Measurements from ENCODE around the gene WDPCP. TPM values are rescaled to one million over a fixed set of nuclear protein-coding genes. Genes with fewer than 3 reads are reported as not detected.

The WDPCP gene
- total and polyA plus RNA-seq, 2 of the 13 experiments (the other 11 are each of a cell fraction or from before 2014, with no cell fraction given), result 2.9 to 5.2 TPM

DNA sequence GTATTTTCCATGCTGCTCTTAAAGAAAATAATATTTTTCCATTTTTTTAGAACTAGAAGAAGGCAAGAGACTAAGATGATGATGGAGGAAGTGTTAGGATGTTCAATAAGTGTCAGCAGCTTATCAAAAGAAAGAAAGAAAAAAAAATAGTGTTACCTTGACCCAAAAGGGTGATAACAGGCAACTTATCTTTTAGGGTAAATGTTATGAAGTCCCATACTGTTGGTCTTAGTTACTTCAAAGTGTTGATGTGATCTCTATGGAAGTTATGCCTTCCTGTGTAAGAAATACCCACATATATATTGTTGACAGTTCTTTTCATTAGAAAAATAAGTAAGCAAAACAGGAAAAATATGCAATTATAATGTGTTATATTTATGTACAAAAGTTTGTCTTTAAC lies 394.1 kb downstream of the WDPCP start (continued):
- TF ChIP-seq REPIN1 (CRISPR knock-in tag; IDR thresholded peaks at IDR 0.05; ENCODE audit: borderline replicate concordance, low read depth), result no peak
- TF ChIP-seq, protein P1, sequence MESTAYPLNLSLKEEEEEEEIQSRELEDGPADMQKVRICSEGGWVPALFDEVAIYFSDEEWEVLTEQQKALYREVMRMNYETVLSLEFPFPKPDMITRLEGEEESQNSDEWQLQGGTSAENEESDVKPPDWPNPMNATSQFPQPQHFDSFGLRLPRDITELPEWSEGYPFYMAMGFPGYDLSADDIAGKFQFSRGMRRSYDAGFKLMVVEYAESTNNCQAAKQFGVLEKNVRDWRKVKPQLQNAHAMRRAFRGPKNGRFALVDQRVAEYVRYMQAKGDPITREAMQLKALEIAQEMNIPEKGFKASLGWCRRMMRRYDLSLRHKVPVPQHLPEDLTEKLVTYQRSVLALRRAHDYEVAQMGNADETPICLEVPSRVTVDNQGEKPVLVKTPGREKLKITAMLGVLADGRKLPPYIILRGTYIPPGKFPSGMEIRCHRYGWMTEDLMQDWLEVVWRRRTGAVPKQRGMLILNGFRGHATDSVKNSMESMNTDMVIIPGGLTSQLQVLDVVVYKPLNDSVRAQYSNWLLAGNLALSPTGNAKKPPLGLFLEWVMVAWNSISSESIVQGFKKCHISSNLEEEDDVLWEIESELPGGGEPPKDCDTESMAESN (CRISPR knock-in tag; conservative IDR thresholded peaks at IDR 0.05), result no peak
- no peak for TF ChIP-seq RFX1 (IDR thresholded peaks at IDR 0.05)
- TF ChIP-seq GATAD1 (CRISPR knock-in tag; IDR thresholded peaks at IDR 0.05), result peak; percentile 48; the same call in 1 of the 2 replicates
- TF ChIP-seq ZNF83 (CRISPR knock-in tag; IDR thresholded peaks at IDR 0.05; ENCODE audit: borderline replicate concordance), result no peak
- TF ChIP-seq FOXP1 (IDR thresholded peaks at IDR 0.05), result no peak
- TF ChIP-seq FOXP1 (CRISPR knock-in tag; IDR thresholded peaks at IDR 0.05), result peak; percentile 96
- TF ChIP-seq SOX6 (IDR thresholded peaks at IDR 0.05), result no peak
- peak; percentile 73; the same call in 1 of the 2 replicates for TF ChIP-seq SOX6 (CRISPR knock-in tag; IDR thresholded peaks at IDR 0.05)
- TF ChIP-seq ZNF552 (CRISPR knock-in tag; IDR thresholded peaks at IDR 0.05; ENCODE audit: borderline replicate concordance), result no peak
- peak; percentile 40; the same call in 1 of the 2 replicates for TF ChIP-seq SOX13 (IDR thresholded peaks at IDR 0.05)
- TF ChIP-seq SOX13 (CRISPR knock-in tag; conservative IDR thresholded peaks at IDR 0.05 in 1 of 2, IDR thresholded peaks at IDR 0.05 in 1 of 2), result peak in 1 of 2 experiments; percentile 94; a peak in 2 of 4 replicates
- no peak for TF ChIP-seq ARNT (IDR thresholded peaks at IDR 0.05)
- TF ChIP-seq ZNF496 (CRISPR knock-in tag; IDR thresholded peaks at IDR 0.05; ENCODE audit: insufficient replicate concordance), result no peak
- TF ChIP-seq, protein P2, sequence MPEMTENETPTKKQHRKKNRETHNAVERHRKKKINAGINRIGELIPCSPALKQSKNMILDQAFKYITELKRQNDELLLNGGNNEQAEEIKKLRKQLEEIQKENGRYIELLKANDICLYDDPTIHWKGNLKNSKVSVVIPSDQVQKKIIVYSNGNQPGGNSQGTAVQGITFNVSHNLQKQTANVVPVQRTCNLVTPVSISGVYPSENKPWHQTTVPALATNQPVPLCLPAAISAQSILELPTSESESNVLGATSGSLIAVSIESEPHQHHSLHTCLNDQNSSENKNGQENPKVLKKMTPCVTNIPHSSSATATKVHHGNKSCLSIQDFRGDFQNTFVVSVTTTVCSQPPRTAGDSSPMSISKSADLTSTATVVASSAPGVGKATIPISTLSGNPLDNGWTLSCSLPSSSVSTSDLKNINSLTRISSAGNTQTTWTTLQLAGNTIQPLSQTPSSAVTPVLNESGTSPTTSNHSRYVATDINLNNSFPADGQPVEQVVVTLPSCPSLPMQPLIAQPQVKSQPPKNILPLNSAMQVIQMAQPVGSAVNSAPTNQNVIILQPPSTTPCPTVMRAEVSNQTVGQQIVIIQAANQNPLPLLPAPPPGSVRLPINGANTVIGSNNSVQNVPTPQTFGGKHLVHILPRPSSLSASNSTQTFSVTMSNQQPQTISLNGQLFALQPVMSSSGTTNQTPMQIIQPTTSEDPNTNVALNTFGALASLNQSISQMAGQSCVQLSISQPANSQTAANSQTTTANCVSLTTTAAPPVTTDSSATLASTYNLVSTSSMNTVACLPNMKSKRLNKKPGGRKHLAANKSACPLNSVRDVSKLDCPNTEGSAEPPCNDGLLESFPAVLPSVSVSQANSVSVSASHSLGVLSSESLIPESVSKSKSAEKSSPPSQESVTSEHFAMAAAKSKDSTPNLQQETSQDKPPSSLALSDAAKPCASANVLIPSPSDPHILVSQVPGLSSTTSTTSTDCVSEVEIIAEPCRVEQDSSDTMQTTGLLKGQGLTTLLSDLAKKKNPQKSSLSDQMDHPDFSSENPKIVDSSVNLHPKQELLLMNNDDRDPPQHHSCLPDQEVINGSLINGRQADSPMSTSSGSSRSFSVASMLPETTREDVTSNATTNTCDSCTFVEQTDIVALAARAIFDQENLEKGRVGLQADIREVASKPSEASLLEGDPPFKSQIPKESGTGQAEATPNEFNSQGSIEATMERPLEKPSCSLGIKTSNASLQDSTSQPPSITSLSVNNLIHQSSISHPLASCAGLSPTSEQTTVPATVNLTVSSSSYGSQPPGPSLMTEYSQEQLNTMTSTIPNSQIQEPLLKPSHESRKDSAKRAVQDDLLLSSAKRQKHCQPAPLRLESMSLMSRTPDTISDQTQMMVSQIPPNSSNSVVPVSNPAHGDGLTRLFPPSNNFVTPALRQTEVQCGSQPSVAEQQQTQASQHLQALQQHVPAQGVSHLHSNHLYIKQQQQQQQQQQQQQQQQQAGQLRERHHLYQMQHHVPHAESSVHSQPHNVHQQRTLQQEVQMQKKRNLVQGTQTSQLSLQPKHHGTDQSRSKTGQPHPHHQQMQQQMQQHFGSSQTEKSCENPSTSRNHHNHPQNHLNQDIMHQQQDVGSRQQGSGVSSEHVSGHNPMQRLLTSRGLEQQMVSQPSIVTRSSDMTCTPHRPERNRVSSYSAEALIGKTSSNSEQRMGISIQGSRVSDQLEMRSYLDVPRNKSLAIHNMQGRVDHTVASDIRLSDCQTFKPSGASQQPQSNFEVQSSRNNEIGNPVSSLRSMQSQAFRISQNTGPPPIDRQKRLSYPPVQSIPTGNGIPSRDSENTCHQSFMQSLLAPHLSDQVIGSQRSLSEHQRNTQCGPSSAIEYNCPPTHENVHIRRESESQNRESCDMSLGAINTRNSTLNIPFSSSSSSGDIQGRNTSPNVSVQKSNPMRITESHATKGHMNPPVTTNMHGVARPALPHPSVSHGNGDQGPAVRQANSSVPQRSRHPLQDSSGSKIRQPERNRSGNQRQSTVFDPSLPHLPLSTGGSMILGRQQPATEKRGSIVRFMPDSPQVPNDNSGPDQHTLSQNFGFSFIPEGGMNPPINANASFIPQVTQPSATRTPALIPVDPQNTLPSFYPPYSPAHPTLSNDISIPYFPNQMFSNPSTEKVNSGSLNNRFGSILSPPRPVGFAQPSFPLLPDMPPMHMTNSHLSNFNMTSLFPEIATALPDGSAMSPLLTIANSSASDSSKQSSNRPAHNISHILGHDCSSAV (CRISPR knock-in tag; IDR thresholded peaks at IDR 0.05; ENCODE audit: borderline replicate concordance), result no peak
- no peak for TF ChIP-seq ZNF430 (CRISPR knock-in tag; IDR thresholded peaks at IDR 0.05)
- TF ChIP-seq KLF11 (CRISPR knock-in tag; IDR thresholded peaks at IDR 0.05), result no peak
- TF ChIP-seq, protein P3, sequence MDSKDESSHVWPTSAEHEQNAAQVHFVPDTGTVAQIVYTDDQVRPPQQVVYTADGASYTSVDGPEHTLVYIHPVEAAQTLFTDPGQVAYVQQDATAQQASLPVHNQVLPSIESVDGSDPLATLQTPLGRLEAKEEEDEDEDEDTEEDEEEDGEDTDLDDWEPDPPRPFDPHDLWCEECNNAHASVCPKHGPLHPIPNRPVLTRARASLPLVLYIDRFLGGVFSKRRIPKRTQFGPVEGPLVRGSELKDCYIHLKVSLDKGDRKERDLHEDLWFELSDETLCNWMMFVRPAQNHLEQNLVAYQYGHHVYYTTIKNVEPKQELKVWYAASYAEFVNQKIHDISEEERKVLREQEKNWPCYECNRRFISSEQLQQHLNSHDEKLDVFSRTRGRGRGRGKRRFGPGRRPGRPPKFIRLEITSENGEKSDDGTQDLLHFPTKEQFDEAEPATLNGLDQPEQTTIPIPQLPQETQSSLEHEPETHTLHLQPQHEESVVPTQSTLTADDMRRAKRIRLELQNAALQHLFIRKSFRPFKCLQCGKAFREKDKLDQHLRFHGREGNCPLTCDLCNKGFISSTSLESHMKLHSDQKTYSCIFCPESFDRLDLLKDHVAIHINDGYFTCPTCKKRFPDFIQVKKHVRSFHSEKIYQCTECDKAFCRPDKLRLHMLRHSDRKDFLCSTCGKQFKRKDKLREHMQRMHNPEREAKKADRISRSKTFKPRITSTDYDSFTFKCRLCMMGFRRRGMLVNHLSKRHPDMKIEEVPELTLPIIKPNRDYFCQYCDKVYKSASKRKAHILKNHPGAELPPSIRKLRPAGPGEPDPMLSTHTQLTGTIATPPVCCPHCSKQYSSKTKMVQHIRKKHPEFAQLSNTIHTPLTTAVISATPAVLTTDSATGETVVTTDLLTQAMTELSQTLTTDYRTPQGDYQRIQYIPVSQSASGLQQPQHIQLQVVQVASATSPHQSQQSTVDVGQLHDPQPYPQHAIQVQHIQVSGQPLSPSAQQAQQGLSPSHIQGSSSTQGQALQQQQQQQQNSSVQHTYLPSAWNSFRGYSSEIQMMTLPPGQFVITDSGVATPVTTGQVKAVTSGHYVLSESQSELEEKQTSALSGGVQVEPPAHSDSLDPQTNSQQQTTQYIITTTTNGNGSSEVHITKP (CRISPR knock-in tag; IDR thresholded peaks at IDR 0.05; ENCODE audit: low read depth), result no peak
- no peak for TF ChIP-seq ZNF484 (CRISPR knock-in tag; IDR thresholded peaks at IDR 0.05; ENCODE audit: borderline replicate concordance, low read depth)

Measured in HepG2 (cell line).